Neural cell (in vitro differentiated cells): ENCODE data around the gene HBD. TPM values are rescaled to one million over a fixed set of nuclear protein-coding genes. Genes with fewer than 3 reads are reported as not detected.

Experiments used
- H2AFZ ChIP-seq: fragments of 200-600, 300-800 bp; sonication (generic), shearing (Covaris generic); 2 replicates; pipeline ENCODE4 v1.6.0; 2014; ENCODE audit warnings: low read depth, mild to moderate bottlenecking, antibody characterized with exemption, low read length, moderate library complexity
- H3F3A ChIP-seq: fragments of 200-600 bp; shearing (Covaris generic); 2 replicates; pipeline ENCODE4 v1.6.1; 2016; ENCODE audit warnings: mild to moderate bottlenecking, moderate library complexity, mixed read lengths, antibody characterized with exemption, low read length; ENCODE audit not compliant: insufficient read depth, poor library complexity, severe bottlenecking
- H3K27ac ChIP-seq: fragments of 200-600, 300-800 bp; sonication (generic), shearing (Covaris generic); 2 replicates; pipeline ENCODE4 v1.5.1; 2014; ENCODE audit warnings: mild to moderate bottlenecking, low read length, moderate library complexity
- H3K27me3 ChIP-seq: fragments of 300-800, 200-600 bp; sonication (generic), shearing (Covaris generic); 2 replicates; pipeline ENCODE4 v1.6.0; 2014; ENCODE audit warnings: mild to moderate bottlenecking, low read depth, low read length, moderate library complexity; ENCODE audit not compliant: insufficient read depth
- H3K36me3 ChIP-seq: fragments of 300-800, 200-600 bp; sonication (generic), shearing (Covaris generic); 2 replicates; pipeline ENCODE4 v1.5.1; 2014; ENCODE audit warnings: mild to moderate bottlenecking, antibody characterized with exemption, low read length, moderate library complexity; ENCODE audit not compliant: insufficient read depth
- H3K4me2 ChIP-seq: fragments of 300-800, 200-600 bp; sonication (generic), shearing (Covaris generic); 2 replicates; pipeline ENCODE4 v1.6.0; 2014; ENCODE audit warnings: mild to moderate bottlenecking, low read length
- H3K4me3 ChIP-seq: fragments of 300-800, 200-600 bp; sonication (generic), shearing (Covaris generic); 2 replicates; pipeline ENCODE4 v1.5.1; 2014; ENCODE audit warnings: mild to moderate bottlenecking, low read length, moderate library complexity
- H3K79me2 ChIP-seq: fragments of 200-600 bp; shearing (Covaris generic); replicated peaks from 2 replicates; pipeline ENCODE4 v1.6.0; 2014; ENCODE audit warnings: mild to moderate bottlenecking, low read length, moderate library complexity; ENCODE audit not compliant: insufficient read depth
- H3K9ac ChIP-seq: fragments of 300-800, 200-600 bp; sonication (generic), shearing (Covaris generic); 2 replicates; pipeline ENCODE4 v1.6.1; 2016; ENCODE audit warnings: mild to moderate bottlenecking, low read length, mixed read lengths
- H3K9me2 ChIP-seq: fragments of 200-600 bp; shearing (Covaris generic); 2 replicates; pipeline ENCODE4 v1.6.1; 2016; ENCODE audit warnings: mild to moderate bottlenecking, low read length, mixed read lengths; ENCODE audit not compliant: insufficient read depth
- H3K9me3 ChIP-seq: fragments of 200-600, 300-800 bp; sonication (generic), shearing (Covaris generic); 2 replicates; pipeline ENCODE4 v1.6.1; 2016; ENCODE audit warnings: mild to moderate bottlenecking, mixed run types, low read length, moderate library complexity, mixed read lengths
- H4K20me1 ChIP-seq: fragments of 200-600 bp; shearing (Covaris generic); 2 replicates; pipeline ENCODE4 v1.6.1; 2016; ENCODE audit warnings: mild to moderate bottlenecking, mixed run types; ENCODE audit not compliant: insufficient read depth
- CTCF ChIP-seq: fragments of 450-650 bp; IDR thresholded peaks from 2 replicates; pipeline ENCODE4 v1.5.1; 2014; ENCODE audit warnings: antibody characterized with exemption, mild to moderate bottlenecking, moderate library complexity; ENCODE audit not compliant: poor library complexity, severe bottlenecking
- EP300 ChIP-seq: fragments of 450-650 bp; conservative IDR thresholded peaks from 2 replicates; pipeline ENCODE4 v1.6.1; 2014; ENCODE audit warnings: antibody characterized with exemption, mild to moderate bottlenecking, moderate library complexity; ENCODE audit not compliant: poor library complexity, severe bottlenecking
- EZH2 ChIP-seq: fragments of 200-600, 300-800 bp; shearing (Covaris generic), sonication (generic); IDR thresholded peaks from 2 replicates; pipeline ENCODE4 v1.6.1; 2014; ENCODE audit warnings: antibody characterized with exemption, low read length, borderline replicate concordance, mild to moderate bottlenecking; ENCODE audit not compliant: insufficient read depth, poor library complexity, severe bottlenecking
- MXI1 ChIP-seq: fragments of 450-650 bp; conservative IDR thresholded peaks from 2 replicates; pipeline ENCODE4 v1.6.1; 2014; ENCODE audit warnings: antibody characterized with exemption, mild to moderate bottlenecking; ENCODE audit not compliant: poor library complexity, severe bottlenecking
- POLR2AphosphoS5 ChIP-seq: IDR thresholded peaks from 2 replicates; pipeline ENCODE4 v1.6.1; 2012
- RAD21 ChIP-seq: fragments of 450-650 bp; conservative IDR thresholded peaks from 2 replicates; pipeline ENCODE4 v1.6.1; 2014; ENCODE audit warnings: antibody characterized with exemption, mild to moderate bottlenecking, moderate library complexity
- REST ChIP-seq: IDR thresholded peaks from 2 replicates; pipeline ENCODE4 v1.6.1; 2012; ENCODE audit warnings: borderline replicate concordance
- SMC3 ChIP-seq: fragments of 450-650 bp; conservative IDR thresholded peaks from 2 replicates; pipeline ENCODE4 v1.6.1; 2014; ENCODE audit warnings: antibody characterized with exemption, mild to moderate bottlenecking, moderate library complexity; ENCODE audit not compliant: poor library complexity
- TAF1 ChIP-seq: IDR thresholded peaks from 2 replicates; pipeline ENCODE4 v1.6.1; 2012; ENCODE audit warnings: low read depth
- polyA plus RNA-seq: library from polyadenylated mRNA; depleted of rRNA; stranded (reverse); fragments of >200 nt; gene quantifications from 2 replicates; pipeline ENCODE4 v1.2.3, GENCODE V29; 2014

HBD gene
- polyA plus RNA-seq, 1 donor from 2014 or later = not detected

DNA sequence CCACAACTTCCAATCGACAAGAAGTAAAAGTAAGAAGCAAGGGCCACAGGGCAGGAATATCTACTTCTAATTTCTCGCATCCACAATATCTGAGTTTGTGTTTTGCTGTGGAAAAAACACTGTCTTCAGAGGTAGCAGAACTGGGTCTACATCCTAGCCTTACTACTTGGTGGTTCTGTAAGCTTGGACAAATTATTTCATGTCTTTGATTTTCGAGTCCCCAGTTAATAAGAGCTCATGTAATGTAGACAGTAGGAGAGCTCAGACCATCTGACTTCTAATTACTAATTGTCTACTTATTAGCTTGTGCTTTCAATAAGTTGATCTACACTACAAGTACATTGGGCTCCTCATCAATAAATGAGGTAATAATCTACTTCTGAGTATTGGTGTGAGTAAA, 48.8 kb upstream of the HBD start:
- Histone ChIP-seq H3K36me3 (no peaks in the 10 kb centered on the region), H3K4me3 (no peak overlapping the region), H3K9me2 (no peaks in the 10 kb centered on the region), H3K4me2 (no peak overlapping the region), H3K9me3 (no peaks in the 10 kb centered on the region), H3F3A (no peaks in the 10 kb centered on the region), H3K79me2 (no peaks in the 10 kb centered on the region), H3K27ac (no peak overlapping the region), H3K27me3 (no peaks in the 10 kb centered on the region), H2AFZ (no peak overlapping the region), H3K9ac (no peak overlapping the region), H4K20me1 (no peaks in the 10 kb centered on the region)
- TF ChIP-seq SMC3 (no peak), CTCF (no peak), EP300 (no peak), TAF1 (no peak), MXI1 (no peak), REST (no peak), RAD21 (no peak), EZH2 (no peak), POLR2AphosphoS5 (no peak)

DNA sequence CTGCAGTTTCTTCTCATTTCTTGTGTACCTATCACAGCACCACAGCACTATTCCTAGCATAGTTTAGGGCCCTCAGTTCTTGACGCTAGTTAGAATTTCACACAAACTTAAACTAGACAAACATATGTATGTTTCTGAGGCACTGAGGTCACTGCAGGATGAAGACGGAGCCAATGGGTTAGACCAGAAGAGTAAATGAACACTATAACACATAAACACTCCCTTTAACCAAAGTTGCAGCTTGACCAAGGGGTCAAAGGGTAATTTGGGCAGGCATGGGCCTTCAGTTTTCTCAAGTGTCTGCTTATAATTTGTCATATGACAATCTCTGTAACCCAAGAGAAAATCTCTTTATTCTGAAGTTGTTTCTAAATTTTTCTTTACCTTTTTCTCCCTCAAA, 48.3 kb upstream of the HBD start:
- no peaks in the 10 kb centered on the region for H3K36me3 ChIP-seq
- no peaks in the 10 kb centered on the region for H3K9me2 ChIP-seq
- no peak overlapping the region for H3K4me3 ChIP-seq
- H2AFZ ChIP-seq = no peak overlapping the region
- no peaks in the 10 kb centered on the region for H4K20me1 ChIP-seq
- H3K9ac ChIP-seq = no peak overlapping the region
- no peaks in the 10 kb centered on the region for H3K27me3 ChIP-seq
- H3K9me3 ChIP-seq = no peaks in the 10 kb centered on the region
- no peak overlapping the region for H3K27ac ChIP-seq
- no peak overlapping the region for H3K4me2 ChIP-seq
- no peak for TF ChIP-seq REST
- no peak for TF ChIP-seq SMC3
- no peak for TF ChIP-seq MXI1
- no peak for TF ChIP-seq EZH2
- TF ChIP-seq POLR2AphosphoS5 = no peak
- no peak for TF ChIP-seq EP300
- no peak for TF ChIP-seq CTCF
- no peak for TF ChIP-seq RAD21
- no peak for TF ChIP-seq TAF1
- H3F3A ChIP-seq = no peaks in the 10 kb centered on the region
- no peaks in the 10 kb centered on the region for H3K79me2 ChIP-seq
